HG02938 (cell line): Measurements from ENCODE around the gene ADAMTSL4.

ENCODE experiments used
- ATAC-seq: cut with Tn5 transposase; IDR thresholded peaks from one replicate; pipeline ENCODE4 v1.9.1; 2021; ENCODE audit warnings: mild to moderate bottlenecking, moderate library complexity; ENCODE audit not compliant: unreplicated experiment

Gene ADAMTSL4

GRCh38 chr1:150548632-150549495 is at the start of gene ADAMTSL4:
TSS of gene ADAMTSL4 (plus strand) at chr1:150549408. CDS start at chr1:150552289, 2,881 bp downstream.
- no peak for ATAC-seq

GRCh38 chr1:150505431-150505830 is 43.8 kb upstream of the ADAMTSL4 start:
- ATAC-seq = no peak

- ATAC-seq = no peak
These were observed 41.0 kb upstream of the ADAMTSL4 start, which contains the start of gene ECM1 for GRCh38 chr1:150507912-150508864. TSS of gene ECM1 (plus strand) at chr1:150508109. CDS start at chr1:150508210, 101 bp downstream.

- no peak for ATAC-seq
These were observed 40.2 kb upstream of the ADAMTSL4 start for GRCh38 chr1:150508982-150509381.

- no peak for ATAC-seq
These were observed 37.7 kb upstream of the ADAMTSL4 start for GRCh38 chr1:150511551-150511950.

GRCh38 chr1:150511985-150512660 is 37.1 kb upstream of the ADAMTSL4 start:
- ATAC-seq = no peak

GRCh38 chr1:150512846-150513245 is 36.4 kb upstream of the ADAMTSL4 start:
- no peak for ATAC-seq

- no peak for ATAC-seq
These were observed 35.8 kb upstream of the ADAMTSL4 start for GRCh38 chr1:150513351-150513791.

- no peak for ATAC-seq
These were observed 34.9 kb upstream of the ADAMTSL4 start for GRCh38 chr1:150514260-150514659.

GRCh38 chr1:150514913-150515327 is 34.3 kb upstream of the ADAMTSL4 start:
- ATAC-seq = no peak

GRCh38 chr1:150515328-150516049 is 33.7 kb upstream of the ADAMTSL4 start, which contains the start of gene FALEC:
TSS of gene FALEC (plus strand) at chr1:150515752.
- peak; percentile 85 for ATAC-seq

GRCh38 chr1:150516050-150516591 is 33.1 kb upstream of the ADAMTSL4 start:
- peak; percentile 12 for ATAC-seq

- ATAC-seq = no peak
These were observed 32.6 kb upstream of the ADAMTSL4 start for GRCh38 chr1:150516616-150517015.

GRCh38 chr1:150521196-150521968 is 27.8 kb upstream of the ADAMTSL4 start:
- no peak for ATAC-seq

GRCh38 chr1:150525348-150525747 is 23.9 kb upstream of the ADAMTSL4 start:
- no peak for ATAC-seq

GRCh38 chr1:150528196-150528595 is 21.0 kb upstream of the ADAMTSL4 start:
- ATAC-seq = no peak

- no peak for ATAC-seq
These were observed 20.2 kb upstream of the ADAMTSL4 start for GRCh38 chr1:150529017-150529416.

GRCh38 chr1:150530491-150531159 is 18.6 kb upstream of the ADAMTSL4 start:
- ATAC-seq = no peak
